ENCODE data around the gene OLFM2.
"Not testable (repeated sequence)": the region's sequence is repeated elsewhere in the genome, so short reads cannot be mapped to it uniquely, and the experiment has no call there.

Gene OLFM2

DNA sequence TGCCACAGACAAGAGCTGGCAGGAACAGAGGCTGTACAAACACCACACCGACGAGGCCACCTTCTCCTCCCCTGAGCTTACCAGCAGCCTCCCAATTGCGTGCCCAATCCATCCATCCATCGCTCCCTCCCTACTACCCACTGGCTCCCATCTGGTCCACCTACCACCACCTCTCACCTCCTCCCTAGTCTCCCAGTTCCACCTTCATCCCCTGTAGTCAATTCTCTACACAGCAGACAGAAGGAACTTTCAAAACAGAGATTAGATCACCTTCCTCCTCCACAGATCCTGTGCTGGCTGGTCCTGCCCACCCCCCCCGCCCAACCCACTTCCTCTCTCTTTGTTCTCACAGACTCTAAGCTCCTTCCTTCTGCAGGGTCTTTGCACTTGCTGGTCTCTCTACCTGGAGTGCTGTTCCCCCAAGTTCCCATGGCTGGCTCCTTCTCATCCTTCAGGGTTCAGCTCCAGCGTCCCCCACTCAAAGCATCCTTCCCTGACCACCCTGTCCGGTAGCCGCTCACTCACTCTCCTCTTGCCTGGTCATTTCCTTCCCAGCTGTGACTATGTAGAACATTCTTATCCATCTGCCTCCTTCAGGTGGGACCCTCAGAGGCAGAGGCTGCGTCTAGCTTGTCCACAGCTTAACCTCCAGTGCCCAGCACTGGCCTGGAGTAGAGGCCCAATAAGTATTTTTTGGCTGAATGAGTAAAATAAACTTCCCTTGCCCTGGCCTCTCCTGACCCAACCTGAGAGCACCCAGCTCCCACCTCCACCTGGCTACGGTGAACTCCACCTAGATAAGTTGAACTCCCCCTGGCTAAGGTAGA is 78.2 kb downstream of the OLFM2 start:
- DNase-seq = no peak

DNA sequence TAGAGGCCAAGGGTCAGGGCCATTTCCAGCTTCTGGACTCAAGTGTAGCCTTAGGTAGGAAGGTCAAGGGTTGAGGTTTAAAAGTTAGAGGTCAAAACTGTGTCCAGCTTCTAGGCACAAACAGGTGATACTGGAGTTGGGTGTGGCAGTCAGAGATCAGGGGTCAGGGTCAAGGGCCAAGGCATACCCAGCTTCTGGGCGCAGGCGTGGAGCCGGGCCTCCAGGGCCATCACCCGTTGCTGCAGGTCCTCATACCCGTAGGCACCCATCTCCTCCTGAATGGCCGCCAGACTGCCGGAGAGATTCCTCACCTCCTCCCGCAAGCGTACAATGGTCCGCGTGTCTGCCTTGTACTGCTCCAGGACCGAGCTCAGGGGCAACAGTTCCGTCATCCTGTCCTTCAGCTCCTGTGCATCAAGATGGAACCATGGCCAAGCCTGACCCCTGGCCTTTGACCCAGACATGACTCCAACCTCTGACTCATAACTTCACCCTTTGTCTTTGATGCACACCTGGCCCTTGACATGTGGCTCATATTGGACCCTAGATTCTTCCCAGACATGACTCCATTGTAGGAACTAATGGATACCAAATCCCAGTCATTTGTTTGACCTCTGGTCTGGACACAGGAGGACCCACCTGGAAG is 79.1 kb downstream of the OLFM2 start:
- DNase-seq = no peak

- DNase-seq = no peak
Measured at GRCh38 chr19:9856609-9857008, 79.7 kb downstream of the OLFM2 start.

GRCh38 chr19:9854282-9854846 is 82.0 kb downstream of the OLFM2 start:
- no peak for DNase-seq

- DNase-seq = no peak
Measured at GRCh38 chr19:9850235-9850959, 85.9 kb downstream of the OLFM2 start.

DNA sequence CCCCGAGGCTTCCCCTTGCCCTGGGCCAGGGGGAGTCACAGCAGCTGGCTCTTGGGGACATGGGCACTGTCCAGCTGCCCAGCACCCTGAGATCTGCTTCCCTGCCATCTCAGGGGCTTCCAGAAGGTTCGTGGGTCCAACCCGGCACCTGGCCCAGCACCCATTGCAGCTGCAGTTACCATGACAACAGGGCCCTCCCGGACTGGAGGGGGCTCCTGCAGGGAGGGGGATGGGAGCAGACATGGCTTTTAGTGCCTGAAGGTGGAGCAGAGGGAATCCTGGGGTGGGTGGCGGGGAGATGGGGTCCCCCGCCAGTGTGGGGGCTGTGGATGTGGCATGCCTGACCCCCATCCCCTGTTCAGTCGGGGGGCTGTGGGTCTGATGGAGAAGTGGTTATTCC is 86.5 kb downstream of the OLFM2 start:
- DNase-seq = no peak

DNA sequence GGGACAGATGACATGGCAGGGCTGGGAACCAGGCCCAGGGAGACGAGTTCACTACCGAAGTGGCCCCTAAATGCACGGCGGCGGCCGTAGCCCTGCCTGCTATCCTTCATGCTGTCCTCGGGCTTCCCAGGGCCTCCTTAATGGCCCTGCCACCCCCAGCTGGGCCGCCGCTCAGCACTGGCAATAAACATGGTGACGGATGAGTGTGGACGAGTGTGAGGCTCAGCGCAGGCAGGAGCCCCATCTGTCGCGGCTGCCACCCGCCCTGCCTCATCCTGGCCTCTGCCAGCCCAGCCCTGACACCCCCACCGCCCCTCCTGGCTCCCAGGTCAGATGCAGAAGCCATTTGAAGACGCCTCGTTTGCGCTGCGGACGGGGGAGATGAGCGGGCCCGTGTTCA is 87.6 kb downstream of the OLFM2 start:
- no peak for DNase-seq

DNA sequence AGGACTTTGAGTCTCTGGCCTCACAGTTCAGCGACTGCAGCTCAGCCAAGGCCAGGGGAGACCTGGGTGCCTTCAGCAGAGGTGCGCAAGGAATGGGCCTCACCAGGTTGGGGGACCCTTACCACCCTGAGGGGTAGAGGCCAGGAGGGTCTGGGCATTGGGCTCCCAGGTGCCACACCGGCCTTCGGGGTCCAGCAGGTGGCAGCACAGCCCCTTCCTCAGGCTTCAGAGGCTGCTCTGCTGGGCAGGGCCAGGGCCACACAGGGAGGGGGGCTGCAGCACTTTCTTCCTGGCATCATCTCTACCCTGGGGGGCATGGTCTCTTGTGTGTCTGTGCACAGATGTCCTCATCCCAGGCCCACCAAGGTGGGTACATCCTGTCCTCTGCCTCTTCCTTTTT is 88.3 kb downstream of the OLFM2 start:
- no peak for DNase-seq

- no peak for DNase-seq
Measured at GRCh38 chr19:9847087-9847671, 89.1 kb downstream of the OLFM2 start.

GRCh38 chr19:9843626-9844273 is 92.6 kb downstream of the OLFM2 start:
- DNase-seq = not testable (repeated sequence)

- no peak for DNase-seq
Measured at GRCh38 chr19:9842834-9843625, 93.3 kb downstream of the OLFM2 start.

GRCh38 chr19:9839415-9839814 is 96.9 kb downstream of the OLFM2 start:
- DNase-seq = no peak

- no peak for DNase-seq
Measured at GRCh38 chr19:9838324-9838723, 98.0 kb downstream of the OLFM2 start.

DNA sequence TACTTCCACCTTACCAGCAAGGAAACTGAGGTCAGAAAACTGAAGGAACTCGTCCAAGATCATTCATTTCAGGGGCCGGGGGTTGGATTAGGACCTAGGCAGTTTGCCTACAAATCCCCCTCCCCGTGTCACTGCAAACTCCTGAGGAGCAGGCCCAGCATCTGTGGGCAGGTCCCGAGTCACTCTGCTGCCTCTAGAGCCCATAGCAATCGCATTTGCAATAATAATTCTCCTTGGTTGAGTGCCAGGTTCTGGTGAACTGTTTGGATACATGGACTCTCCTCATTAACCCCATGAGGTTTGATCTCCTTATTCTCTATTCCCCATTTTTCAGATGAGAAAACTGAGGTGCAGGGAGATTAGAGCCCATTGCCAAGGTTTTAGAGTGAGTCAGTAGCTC is 100.3 kb downstream of the OLFM2 start:
- no peak for DNase-seq

GRCh38 chr19:9835507-9835949 is 100.8 kb downstream of the OLFM2 start:
- DNase-seq = no peak

DNA sequence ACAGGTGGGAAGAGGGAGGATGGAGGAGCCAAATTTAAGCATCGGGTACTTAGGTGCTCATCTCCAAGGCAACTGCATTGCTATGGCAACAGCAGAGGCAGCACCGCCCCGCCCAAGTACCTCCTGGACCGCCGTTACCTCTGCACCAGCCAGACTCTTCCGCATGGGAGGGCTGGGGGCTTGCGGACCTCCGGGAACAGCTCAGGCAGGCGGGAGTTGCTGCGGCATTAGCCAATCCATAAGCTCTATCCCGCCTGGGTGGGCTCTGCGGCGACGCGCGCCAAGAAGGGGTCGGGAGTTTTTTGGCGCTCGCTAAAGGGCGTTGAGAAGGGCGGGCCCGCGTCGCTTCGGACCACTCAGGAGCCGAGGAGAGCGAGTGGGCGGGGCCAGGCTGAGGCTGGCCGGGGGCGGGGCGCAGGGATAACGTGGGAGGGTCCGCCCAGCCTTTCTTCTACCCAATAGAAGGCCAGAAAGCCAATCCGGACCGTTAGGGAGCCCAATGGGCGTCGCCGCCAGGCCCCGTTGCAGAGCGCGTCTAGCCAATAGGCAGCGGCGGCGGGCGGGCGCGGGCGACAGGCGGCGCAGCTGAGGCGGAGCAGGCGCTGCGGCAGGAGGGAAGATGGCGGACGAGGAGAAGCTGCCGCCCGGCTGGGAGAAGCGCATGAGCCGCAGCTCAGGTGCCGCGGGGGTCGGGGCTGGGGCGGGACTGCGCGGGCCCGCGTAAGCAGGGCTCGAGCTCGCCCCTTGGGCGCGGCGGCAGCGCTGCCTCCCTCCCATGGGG is 101.4 kb downstream of the OLFM2 start, which contains the start of gene PIN1:
Gene PIN1 (plus strand): TSS at position 593 of the 781 bp plus-strand sequence. CDS start 27 bp downstream, at position 620.
- peak; percentile 94 to 95 for DNase-seq

- DNase-seq = no peak
Measured at GRCh38 chr19:9834307-9834725, 102.0 kb downstream of the OLFM2 start.

DNA sequence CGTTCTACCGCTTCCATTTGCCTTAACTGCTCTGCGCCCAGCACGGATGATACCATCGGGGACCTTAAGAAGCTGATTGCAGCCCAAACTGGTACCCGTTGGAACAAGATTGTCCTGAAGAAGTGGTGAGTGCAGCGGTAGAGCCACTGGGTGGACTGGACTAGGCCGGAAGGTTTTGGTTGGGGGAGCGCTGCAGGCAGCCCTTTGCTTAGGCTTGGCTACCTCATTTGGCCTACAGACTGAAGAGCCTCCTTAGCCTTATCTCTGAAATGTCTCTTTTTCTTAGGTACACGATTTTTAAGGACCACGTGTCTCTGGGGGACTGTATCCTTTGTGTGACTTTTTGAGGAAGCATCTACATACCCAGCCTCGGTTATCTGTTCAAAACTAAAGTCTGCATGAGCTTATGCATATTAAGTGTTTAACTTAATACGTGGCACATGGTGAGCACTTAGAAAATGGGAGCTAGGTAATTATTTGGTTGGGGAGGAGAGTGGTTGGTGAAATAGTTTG is 107.7 kb downstream of the OLFM2 start:
- no peak for DNase-seq

DNA sequence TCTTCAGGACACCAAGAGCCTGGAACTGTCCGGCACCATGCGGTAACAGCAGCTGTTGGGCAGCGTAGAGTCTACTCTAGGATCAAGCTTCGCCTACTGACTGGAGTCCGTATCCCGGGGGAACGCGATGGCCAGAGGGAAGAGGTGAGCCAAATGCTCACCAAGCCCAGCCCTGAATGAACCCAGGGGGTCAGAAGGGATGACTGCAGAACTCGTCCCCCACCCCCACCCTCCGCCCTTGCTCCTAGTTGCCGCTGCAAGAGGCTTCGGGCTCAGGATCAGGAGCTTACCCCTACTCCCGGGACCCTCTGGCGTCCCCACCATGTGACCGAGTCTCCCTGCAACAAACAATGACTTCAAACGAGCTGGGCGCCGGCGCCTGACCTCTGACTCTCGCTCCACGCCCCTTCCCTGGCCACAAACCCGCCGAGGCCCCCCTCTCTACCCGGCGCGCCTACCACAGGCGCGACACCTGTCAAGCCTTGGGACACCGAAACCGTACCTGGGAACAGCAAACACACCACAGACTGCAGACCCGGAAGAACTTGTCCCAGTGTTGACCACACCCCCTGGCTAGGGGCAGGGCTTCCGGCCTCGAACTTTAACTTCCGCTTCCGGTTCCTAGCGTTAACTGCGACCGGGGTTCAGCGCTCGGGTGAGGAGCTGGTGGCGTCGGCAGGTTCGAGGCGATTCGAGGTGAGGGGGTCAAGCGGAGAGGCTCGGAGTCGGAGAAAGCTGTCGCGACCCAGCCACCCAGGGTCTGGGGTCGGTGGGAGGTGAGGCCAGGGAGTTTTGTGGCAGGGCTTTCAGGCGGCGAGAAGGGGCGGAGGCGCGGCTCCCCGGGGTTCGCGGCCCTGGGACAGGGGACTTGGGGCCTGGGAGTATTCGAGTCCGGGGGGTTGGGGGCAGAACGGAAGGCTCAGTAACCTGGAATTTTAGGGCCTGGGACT is 108.8 kb downstream of the OLFM2 start, which contains the start of gene UBL5:
Gene UBL5 (plus strand): TSS at position 630 of the 950 bp plus-strand sequence. CDS start 420 bp downstream, outside the sequence.
- DNase-seq = peak; percentile 77 to 80

Data from NCI-H1930 (cell line).